ENCODE data around the gene MSL1.

Gene MSL1

DNA sequence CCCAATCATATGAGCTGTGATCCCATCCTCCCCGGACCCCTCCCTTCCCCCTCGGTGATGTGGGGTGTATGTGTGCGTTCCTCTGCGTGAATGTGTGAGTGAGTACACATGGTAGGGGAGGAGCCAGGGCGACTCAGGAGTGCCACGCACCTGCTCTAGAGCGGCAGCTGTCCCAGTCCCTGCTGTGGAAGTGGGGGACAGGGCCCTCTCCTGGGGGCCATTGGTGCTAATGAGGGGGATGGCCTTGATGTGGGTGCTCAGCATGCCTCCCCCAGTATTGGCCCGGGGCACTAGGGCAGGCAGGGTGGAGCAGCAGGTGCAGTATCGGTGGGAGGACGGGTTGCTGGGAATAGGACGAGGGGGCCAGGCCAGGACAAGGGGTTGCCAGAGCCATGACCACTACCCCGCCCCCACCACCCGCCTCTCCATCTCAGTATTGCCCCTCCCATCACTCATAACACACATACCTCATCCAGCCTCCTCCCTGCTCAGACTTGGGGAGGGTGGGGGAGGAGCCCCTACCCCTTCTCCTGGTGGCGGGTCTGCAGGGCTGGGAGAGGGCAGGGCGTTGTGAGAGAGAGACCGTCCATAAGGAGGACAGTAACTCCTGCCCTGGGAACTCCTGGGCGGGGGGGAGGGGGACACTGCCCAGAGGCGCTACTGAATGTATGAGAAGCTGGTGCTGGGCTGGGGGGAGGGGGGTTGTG lies 29.9 kb upstream of the MSL1 start:
- DNase-seq (ENCODE audit: low read depth in 2 of 2) = no peak

GRCh38 chr17:40092581-40092980 lies 29.2 kb upstream of the MSL1 start:
- no peak for DNase-seq (ENCODE audit: low read depth in 2 of 2)

GRCh38 chr17:40093005-40093579 lies 28.7 kb upstream of the MSL1 start:
- DNase-seq (ENCODE audit: low read depth in 2 of 2) = no peak

DNA sequence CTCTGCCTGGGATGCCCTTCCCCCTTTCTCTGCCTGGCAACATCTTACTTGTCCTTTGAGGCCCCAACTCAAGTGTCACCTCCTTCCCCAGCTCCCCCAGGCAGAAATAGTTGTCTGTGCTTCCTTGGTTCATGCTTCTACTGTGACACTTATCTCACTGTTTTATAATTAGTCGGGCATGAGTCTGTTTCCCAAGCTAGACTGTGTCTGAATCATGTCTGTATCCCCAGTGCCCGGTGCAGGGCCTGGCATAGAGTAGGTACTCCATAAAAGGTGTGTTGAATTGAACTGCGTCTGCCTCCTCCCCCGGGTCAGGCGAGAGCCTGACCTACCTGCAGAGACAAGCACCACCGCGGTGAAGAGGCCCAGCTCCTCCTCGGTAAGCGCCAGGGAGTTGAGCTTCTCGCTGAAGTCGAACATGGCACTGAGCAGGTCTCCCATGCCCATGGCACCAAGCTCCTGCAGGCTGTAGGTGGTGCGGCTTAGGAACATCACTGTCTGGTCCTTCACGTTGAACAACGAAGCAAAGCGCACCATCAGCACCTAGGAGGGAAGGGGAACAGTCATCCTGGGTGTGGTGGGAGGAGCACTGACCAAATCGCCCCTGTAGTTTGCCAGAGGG lies 28.1 kb upstream of the MSL1 start:
- no peak for DNase-seq (ENCODE audit: low read depth in 2 of 2)

GRCh38 chr17:40094874-40095273 lies 26.9 kb upstream of the MSL1 start:
- no peak for DNase-seq (ENCODE audit: low read depth in 2 of 2)

DNA sequence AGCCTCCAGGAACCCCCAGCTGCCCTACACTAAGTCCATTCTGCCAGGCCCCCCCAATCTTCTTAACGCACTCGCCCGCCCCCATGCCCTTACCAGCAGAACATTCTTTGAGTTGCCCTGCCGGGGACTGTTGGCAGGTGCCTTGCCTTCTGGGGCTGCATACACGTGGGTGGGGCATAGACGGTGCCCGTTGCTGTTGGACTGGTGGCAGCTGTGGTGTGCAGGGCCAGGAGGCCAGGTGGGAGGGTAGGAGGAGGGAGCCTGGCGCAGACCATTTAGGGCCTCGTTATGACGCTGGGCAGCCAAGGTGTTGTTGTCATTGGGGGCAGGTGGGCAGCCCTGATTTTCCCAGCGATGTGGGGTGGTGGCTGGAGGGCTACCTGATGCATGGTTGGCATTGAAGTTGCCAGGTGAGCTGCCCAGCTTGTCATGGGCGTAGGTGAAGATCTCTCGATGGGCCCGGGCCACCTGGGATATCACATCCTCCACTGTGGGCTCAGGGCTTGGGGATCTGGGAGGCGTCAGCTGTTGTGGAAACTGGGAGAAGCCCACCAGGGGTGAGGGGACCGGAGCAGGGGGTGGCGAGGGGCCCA lies 26.3 kb upstream of the MSL1 start:
- no peak for DNase-seq (ENCODE audit: low read depth in 2 of 2)

GRCh38 chr17:40095944-40096791 lies 25.6 kb upstream of the MSL1 start:
- DNase-seq (ENCODE audit: low read depth in 2 of 2) = peak; percentile 74 to 79

- no peak for DNase-seq (ENCODE audit: low read depth in 2 of 2)
These were observed 24.7 kb upstream of the MSL1 start for GRCh38 chr17:40097087-40097486.

DNA sequence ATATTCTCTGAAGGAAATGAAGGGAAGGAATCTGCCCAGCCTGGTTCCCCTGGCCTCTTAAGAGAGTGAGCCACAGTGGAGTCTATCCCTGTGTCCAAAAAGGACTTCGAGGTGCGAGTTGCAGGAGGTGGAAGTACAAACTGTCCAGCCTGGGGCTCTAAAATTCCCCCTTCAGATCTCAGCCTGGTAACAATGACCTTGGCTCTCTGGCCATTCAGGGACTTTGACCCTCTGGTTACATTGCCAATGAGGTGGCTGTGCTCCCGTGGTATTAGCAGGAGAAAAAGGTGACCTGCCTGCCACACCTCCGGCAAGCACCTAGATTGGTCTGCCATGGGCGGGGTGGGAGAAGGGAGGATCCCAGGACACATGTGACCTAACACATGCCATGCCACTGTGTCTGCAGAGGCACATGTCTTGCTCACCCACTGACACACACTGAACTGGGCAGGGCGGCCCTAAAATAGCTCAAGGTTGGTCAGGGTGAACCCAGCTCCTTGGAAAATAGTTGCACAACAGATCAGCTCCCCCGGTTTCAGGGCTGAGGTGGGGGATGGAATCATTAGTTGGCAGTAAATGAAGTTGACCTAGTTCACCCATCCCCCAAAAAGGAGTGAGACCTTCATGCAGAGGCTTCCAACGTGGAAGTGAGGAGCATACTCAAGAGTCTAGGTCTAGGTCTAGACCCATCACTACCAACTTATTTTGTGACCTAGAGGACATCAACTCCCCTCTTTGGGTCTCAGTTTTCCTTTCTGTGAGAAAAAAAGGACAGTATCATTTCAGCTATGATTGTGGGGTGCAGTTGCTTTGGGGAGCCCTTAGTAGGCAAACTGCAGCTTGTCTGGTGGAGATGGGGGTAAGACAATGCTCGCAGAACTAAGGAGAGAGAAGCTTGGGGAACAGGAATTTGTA lies 23.6 kb upstream of the MSL1 start:
- DNase-seq (ENCODE audit: low read depth in 2 of 2) = no peak

- DNase-seq (ENCODE audit: low read depth in 2 of 2) = peak; percentile 99
These were observed 22.7 kb upstream of the MSL1 start for GRCh38 chr17:40098846-40099618.

GRCh38 chr17:40099619-40100418 lies 22.0 kb upstream of the MSL1 start:
- DNase-seq (ENCODE audit: low read depth in 2 of 2) = no peak

GRCh38 chr17:40100419-40100668 lies 21.4 kb upstream of the MSL1 start, which contains the start of gene NR1D1:
NR1D1 (minus strand) TSS chr17:40100589; CDS start chr17:40100094, 495 bp downstream.
- DNase-seq (ENCODE audit: low read depth in 2 of 2) = no peak

DNA sequence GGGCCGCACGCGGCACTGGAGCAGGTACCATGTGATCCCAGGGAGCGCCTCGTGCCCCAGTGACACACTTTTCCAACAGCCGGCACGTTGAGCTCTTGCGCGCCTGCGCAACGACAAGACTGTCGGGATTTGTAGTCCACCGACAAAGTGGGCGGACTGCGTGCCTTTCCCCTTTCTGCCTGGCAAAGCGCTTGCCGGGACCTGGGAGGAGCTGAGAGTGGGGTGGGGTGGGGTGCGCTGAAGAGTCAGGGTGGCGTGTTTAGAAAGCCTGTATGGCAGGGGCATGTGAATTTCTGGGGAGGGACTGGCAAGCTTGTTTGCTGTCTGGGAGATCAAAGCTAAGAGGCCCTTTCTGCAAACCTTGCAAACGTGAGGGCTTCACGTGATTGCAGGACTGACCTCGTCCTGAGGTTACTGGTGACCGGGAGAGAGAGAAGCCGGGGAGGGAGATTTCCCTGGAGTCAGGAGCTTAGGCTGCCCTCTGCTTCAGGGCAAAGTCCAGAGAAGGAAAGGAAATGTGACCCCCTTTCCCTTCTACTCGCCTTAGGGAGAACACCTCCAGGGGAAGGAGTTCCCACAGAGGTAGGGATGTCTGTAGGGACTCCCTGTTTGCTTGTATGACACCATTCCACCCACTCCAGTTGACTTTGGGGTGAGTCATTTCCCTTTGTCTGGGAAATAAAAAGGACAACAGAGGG lies 21.0 kb upstream of the MSL1 start:
- peak; percentile 89 to 90 for DNase-seq (ENCODE audit: low read depth in 2 of 2)

DNA sequence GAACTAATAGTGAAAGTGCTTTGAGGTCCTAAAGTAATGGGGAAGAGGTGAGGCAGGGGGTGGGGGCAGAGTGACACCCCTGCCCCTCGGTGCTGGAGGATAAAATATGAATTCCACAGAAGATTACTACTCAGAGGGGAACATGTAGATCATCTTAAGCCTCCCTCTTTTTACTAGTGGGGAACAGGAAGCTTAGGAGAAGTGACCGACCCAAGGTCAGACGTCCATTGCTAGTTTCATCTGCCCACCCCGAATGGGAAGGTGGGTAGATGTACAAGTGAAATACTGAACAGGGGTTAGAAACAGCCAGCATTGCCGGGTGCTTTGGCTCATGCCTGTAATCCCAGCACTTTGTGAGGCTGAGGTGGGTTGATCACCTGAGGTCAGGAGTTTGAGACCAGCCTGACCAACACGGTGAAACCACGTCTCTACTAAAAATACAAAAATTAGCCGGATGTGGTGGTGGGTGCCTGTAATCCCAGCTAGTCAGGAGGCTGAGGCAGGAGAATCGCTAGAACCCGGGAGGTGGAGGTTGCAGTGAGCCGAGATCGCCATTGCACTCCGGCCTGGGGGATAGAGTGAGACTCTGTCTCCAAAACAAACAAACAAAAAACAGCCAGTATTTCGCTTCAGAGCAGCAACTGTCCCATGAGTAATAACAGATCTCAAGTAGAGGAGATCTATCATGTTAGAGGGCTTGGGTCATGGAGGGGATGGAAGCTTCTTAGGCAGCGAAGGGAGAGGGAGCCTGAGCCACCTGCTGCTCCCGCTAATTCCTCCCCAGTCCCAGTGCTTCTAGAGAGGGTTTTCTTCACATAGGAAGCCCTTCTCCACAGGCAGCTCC lies 20.2 kb upstream of the MSL1 start:
- DNase-seq (ENCODE audit: low read depth in 2 of 2) = no peak

DNA sequence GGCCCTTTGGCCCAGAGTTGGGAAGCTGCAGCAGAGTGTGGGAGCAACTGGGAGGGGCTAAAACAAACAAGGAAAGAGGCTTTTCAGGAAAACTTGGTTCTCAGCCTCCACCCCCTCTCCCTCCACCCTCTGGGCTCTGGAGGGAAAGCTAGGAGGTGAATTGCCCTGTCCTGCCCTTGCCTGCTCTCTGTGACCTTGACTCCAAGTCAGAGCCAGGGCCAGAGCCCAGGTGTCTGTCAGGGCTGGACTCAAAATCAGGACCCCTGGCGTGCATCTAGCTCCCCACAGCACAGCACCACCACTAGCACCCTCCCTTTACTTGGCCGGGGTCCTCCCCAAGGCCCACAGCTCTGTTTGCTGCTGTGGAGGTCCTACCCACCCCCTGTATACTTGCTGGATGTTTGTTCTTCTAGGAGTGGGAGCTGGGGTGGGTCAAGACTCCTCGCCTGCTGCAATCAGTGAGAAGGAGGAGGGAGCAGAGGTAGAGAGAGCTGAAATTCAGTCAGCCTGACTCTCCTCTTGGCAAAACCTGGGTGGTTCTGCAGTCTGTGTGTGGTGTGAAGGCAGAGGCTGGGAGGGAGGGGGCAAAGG lies 18.6 kb upstream of the MSL1 start:
- DNase-seq (ENCODE audit: low read depth in 2 of 2) = no peak

DNA sequence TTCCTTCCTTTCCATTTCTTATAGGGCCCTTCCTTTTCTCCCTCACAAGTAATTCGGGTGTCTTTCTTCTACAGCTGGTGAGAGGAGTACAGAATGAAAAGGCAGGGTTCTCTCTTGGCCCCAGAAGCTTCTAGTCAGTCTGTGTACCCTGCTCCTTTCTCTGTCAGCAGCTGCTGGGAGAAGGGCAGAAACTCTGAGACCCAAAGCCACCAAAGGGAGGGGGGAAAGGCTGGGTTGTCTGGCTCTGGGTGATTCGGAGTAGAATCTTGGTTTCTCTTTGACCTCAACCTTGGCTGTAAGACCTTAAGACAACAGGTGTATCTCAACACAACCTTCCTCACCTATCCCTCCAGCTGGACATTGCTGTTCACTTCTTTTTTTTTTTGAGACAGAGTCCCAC lies 18.1 kb upstream of the MSL1 start:
- no peak for DNase-seq (ENCODE audit: low read depth in 2 of 2)

All from stimulated activated CD4-positive, alpha-beta T cell treated with anti-CD3 and anti-CD28 coated beads, Interleukin-15, amount 100 ng/mL, for 48 hours (primary cell).